ENCODE data around the gene SHISAL1.
"Not testable (repeated sequence)": the region's sequence is repeated elsewhere in the genome, so short reads cannot be mapped to it uniquely, and the experiment has no call there.

Gene SHISAL1

GRCh38 chr22:44325718-44326490, 13.2 kb upstream of the SHISAL1 start:
- DNase-seq: no peak

- not testable (repeated sequence) for DNase-seq
These were observed 10.5 kb upstream of the SHISAL1 start for GRCh38 chr22:44323140-44323790.

- DNase-seq: no peak
These were observed 6.9 kb upstream of the SHISAL1 start for GRCh38 chr22:44319685-44320084.

- DNase-seq: no peak
These were observed 6.0 kb upstream of the SHISAL1 start for GRCh38 chr22:44318751-44319150.

GRCh38 chr22:44317886-44318637, 5.3 kb upstream of the SHISAL1 start:
- DNase-seq: no peak

- DNase-seq: no peak
These were observed 4.3 kb upstream of the SHISAL1 start for GRCh38 chr22:44317123-44317444.

GRCh38 chr22:44316393-44317122, 3.8 kb upstream of the SHISAL1 start:
- no peak for DNase-seq

- DNase-seq: no peak
These were observed 1.8 kb upstream of the SHISAL1 start for GRCh38 chr22:44314425-44315067.

GRCh38 chr22:44313385-44314006, 745 bp upstream of the SHISAL1 start:
- no peak for DNase-seq

- DNase-seq: no peak
These were observed 938 bp downstream of the SHISAL1 start for GRCh38 chr22:44311855-44312170.

GRCh38 chr22:44311104-44311854, 1.5 kb downstream of the SHISAL1 start:
- no peak for DNase-seq

GRCh38 chr22:44309647-44310046, 3.1 kb downstream of the SHISAL1 start:
- no peak for DNase-seq

GRCh38 chr22:44309137-44309536, 3.6 kb downstream of the SHISAL1 start:
- no peak for DNase-seq

- no peak for DNase-seq
These were observed 5.1 kb downstream of the SHISAL1 start for GRCh38 chr22:44307509-44308169.

- no peak for DNase-seq
These were observed 6.9 kb downstream of the SHISAL1 start for GRCh38 chr22:44305888-44306287.

GRCh38 chr22:44305455-44305854, 7.3 kb downstream of the SHISAL1 start:
- no peak for DNase-seq

GRCh38 chr22:44304911-44305310, 7.8 kb downstream of the SHISAL1 start:
- no peak for DNase-seq

GRCh38 chr22:44304354-44304753, 8.4 kb downstream of the SHISAL1 start:
- no peak for DNase-seq

GRCh38 chr22:44302363-44302762, 10.4 kb downstream of the SHISAL1 start:
- DNase-seq: not testable (repeated sequence)

- DNase-seq: no peak
These were observed 11.7 kb downstream of the SHISAL1 start for GRCh38 chr22:44301039-44301438.

- no peak for DNase-seq
These were observed 13.6 kb downstream of the SHISAL1 start for GRCh38 chr22:44299124-44299523.
